GM19240 (cell line): ENCODE results near the gene ELOVL5.
"Not testable (repeated sequence)": the region's sequence is repeated elsewhere in the genome, so short reads cannot be mapped to it uniquely, and the experiment has no call there.

Experiments used
- DNase-seq: peaks from one replicate; pipeline ENCODE4 v3.0.0; 2011; ENCODE audit warnings: low spot score; ENCODE audit not compliant: insufficient read length

ELOVL5 gene

GRCh38 chr6:53348371-53349208 lies at the start of gene ELOVL5:
Gene ELOVL5, minus strand, starts transcription at chr6:53348950. Its CDS starts 53,251 bp downstream, at chr6:53295699.
- DNase-seq = no peak

GRCh38 chr6:53397283-53397682 lies 48.5 kb upstream of the ELOVL5 start:
- no peak for DNase-seq

- DNase-seq = no peak
These were observed 47.2 kb upstream of the ELOVL5 start for GRCh38 chr6:53395986-53396385.

GRCh38 chr6:53394704-53395103 lies 46.0 kb upstream of the ELOVL5 start:
- no peak for DNase-seq

- DNase-seq = no peak
These were observed 42.4 kb upstream of the ELOVL5 start for GRCh38 chr6:53391170-53391569.

- no peak for DNase-seq
These were observed 41.3 kb upstream of the ELOVL5 start for GRCh38 chr6:53390010-53390409.

- DNase-seq = not testable (repeated sequence)
These were observed 39.9 kb upstream of the ELOVL5 start for GRCh38 chr6:53388615-53389014.

GRCh38 chr6:53382421-53382820 lies 33.7 kb upstream of the ELOVL5 start:
- no peak for DNase-seq

- no peak for DNase-seq
These were observed 29.5 kb upstream of the ELOVL5 start for GRCh38 chr6:53378208-53378607.

GRCh38 chr6:53377793-53378192 lies 29.0 kb upstream of the ELOVL5 start:
- DNase-seq = no peak

- no peak for DNase-seq
These were observed 28.5 kb upstream of the ELOVL5 start for GRCh38 chr6:53377289-53377688.

- no peak for DNase-seq
These were observed 28.0 kb upstream of the ELOVL5 start for GRCh38 chr6:53376661-53377226.

GRCh38 chr6:53375847-53376246 lies 27.1 kb upstream of the ELOVL5 start:
- no peak for DNase-seq

GRCh38 chr6:53373638-53374037 lies 24.9 kb upstream of the ELOVL5 start:
- DNase-seq = no peak

GRCh38 chr6:53369876-53370515 lies 21.2 kb upstream of the ELOVL5 start:
- no peak for DNase-seq

GRCh38 chr6:53369051-53369450 lies 20.3 kb upstream of the ELOVL5 start:
- DNase-seq = no peak

- DNase-seq = no peak
These were observed 17.4 kb upstream of the ELOVL5 start for GRCh38 chr6:53366128-53366641.

- no peak for DNase-seq
These were observed 14.8 kb upstream of the ELOVL5 start for GRCh38 chr6:53363341-53364079.

GRCh38 chr6:53361549-53362031 lies 12.8 kb upstream of the ELOVL5 start:
- DNase-seq = no peak

- DNase-seq = no peak
These were observed 11.6 kb upstream of the ELOVL5 start for GRCh38 chr6:53360093-53360912.

GRCh38 chr6:53359843-53360092 lies 11.0 kb upstream of the ELOVL5 start:
- DNase-seq = no peak
